NCI-H524 treated with DMSO at 0.1 percent for 48 hours (cell line): ENCODE data around the gene UCN.
"Not testable (repeated sequence)": the region's sequence is repeated elsewhere in the genome, so short reads cannot be mapped to it uniquely, and the experiment has no call there.

Experiments
- DNase-seq: peaks from one replicate; lab custom pipeline; 2025; lab: John Stamatoyannopoulos, UW

UCN gene

GRCh38 chr2:27314709-27315108 lies 6.5 kb upstream of the UCN start:
- no peak for DNase-seq

DNA sequence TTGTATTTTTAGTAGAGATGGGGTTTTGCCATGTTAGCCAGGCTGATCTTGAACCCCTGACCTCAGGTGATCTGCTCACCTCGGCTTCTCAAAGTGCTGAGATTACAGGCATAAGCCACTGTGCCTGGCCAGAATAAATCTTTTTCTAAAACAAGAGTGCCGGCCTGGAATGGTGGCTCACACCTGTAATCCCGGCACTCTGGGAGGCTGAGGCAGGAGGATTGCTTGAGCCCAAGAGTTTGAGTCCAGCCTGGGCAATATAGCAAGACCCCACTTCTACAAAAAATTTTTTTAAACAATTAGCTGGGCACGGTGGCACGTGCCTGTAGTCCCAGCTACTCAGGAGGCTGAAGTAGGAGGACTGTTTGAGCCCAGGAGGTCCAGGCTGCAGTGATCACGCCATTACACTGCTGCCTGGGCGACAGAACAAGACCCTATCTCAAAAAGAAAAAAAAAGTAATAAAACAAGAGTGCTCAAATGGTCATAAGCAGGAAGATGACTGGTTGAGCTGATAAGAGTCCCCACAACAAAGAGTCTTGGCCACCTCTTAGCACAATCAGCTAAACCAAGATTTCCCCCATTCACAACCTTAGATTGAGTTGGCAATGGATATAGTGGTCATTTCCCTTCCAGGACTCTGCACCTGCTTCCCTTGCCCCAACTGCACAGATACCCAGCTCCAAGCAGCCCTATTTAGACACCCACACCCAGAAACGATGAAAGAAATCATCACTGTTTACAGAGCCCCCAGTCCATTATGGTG lies 5.8 kb upstream of the UCN start:
- no peak for DNase-seq

DNA sequence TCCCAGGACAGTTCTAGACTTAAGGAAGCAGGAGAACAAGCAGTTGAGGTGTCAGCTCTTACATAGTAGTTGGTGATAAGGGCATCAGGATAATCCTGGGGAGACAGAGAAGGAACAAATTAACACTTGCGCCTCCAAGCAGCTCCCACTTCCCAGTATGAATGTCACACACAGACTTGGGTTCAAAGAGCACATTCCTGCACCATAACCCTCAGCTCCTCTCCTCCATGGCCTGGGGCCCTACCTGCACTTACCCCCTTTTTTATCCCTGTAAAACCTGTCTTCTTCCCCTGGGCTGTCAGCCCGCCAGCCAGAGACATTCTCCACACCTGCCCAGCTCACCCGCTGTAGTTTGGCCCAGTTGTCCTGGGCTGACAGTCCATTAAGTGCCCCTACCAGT lies 3.9 kb upstream of the UCN start:
- no peak for DNase-seq

- no peak for DNase-seq
These were observed 1.4 kb upstream of the UCN start for GRCh38 chr2:27309651-27310050.

- DNase-seq, result no peak
These were observed 493 bp downstream of the UCN start for GRCh38 chr2:27307545-27308358.

DNA sequence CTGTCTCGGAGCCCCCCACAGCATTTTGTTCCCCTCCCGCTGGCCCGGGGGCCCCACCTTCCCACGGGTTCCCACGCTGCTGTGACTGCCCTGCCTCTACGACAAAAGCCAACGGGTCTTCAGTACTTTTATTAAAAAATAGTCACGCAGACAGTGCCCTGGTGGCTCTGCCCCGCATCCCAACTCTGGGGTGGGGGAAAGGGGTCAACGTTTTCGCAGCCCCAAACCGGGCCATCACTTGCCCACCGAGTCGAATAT lies 1.0 kb downstream of the UCN start:
- no peak for DNase-seq

GRCh38 chr2:27306573-27307286 lies 1.5 kb downstream of the UCN start:
- DNase-seq, result no peak

DNA sequence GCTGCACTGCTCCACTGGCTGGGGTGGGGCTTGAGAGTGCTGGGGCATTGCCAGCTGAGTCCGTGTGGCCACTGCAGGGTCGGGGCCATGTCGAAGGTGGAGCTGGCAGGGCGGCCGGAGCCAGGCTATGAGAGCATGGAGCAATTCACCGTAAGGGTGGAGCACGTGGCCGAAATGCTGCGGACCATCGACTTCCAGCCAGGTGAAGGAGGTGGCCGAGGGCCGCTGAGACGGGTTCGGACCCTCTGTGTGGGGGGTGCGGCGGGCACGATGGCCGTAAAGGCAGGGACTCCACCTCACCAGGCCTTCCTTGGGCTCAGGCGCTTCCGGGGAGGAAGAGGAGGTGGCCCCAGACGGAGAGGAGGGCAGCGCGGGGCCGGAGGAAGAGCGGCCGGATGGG lies 2.1 kb downstream of the UCN start:
- no peak for DNase-seq

DNA sequence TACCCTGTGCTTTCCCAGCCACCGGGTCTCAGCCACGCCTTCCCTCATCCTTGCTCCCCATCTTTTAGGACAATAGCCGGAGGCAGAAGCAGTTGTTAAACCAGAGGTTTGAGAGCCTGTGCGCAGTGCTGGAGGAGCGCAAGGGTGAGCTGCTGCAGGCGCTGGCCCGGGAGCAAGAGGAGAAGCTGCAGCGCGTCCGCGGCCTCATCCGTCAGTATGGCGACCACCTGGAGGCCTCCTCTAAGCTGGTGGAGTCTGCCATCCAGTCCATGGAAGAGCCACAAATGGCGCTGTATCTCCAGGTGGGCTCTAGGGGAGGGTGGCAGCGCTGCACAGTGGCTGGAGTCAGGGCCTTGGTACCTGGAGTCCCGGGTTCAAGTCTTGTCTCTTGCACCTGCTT lies 2.7 kb downstream of the UCN start:
- no peak for DNase-seq

DNA sequence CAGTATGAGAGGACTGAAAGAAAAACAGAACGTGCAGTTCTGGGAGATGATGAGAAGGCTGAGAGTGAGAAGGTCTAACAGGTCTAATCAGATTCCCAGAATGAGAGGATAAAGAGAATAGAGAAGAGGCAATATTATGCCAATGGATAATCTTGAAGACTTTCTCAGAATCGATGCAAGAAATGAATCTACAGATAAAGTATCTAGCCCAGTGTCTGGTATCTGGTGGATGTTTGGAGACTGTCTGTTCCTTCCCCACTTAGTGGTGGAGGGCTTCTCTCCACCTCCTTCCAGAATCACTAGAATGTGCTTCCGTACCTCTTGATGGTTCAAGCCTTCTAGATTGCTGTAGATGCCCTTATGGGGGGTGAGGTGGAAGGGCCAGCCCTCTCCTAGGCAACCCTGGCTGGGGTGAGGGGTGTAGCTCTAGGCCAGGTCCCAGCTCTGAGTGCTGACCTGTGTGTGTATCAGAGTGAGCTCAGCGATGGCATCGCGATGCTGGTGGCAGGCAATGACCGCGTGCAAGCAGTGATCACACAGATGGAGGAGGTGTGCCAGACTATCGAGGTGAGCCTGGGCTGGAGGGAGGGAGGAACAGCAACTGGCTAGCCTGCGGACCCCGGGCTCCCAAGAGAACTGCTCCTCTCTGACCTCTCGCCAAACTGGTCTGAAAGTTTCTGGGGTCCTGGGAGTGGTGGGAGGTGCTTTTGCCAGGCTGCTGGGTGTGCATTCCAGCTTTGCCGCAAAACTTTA lies 3.6 kb downstream of the UCN start:
- DNase-seq, result no peak

- peak; percentile 33 for DNase-seq
These were observed 4.9 kb downstream of the UCN start for GRCh38 chr2:27303093-27304025.

GRCh38 chr2:27300606-27301005 lies 7.6 kb downstream of the UCN start:
- not testable (repeated sequence) for DNase-seq

DNA sequence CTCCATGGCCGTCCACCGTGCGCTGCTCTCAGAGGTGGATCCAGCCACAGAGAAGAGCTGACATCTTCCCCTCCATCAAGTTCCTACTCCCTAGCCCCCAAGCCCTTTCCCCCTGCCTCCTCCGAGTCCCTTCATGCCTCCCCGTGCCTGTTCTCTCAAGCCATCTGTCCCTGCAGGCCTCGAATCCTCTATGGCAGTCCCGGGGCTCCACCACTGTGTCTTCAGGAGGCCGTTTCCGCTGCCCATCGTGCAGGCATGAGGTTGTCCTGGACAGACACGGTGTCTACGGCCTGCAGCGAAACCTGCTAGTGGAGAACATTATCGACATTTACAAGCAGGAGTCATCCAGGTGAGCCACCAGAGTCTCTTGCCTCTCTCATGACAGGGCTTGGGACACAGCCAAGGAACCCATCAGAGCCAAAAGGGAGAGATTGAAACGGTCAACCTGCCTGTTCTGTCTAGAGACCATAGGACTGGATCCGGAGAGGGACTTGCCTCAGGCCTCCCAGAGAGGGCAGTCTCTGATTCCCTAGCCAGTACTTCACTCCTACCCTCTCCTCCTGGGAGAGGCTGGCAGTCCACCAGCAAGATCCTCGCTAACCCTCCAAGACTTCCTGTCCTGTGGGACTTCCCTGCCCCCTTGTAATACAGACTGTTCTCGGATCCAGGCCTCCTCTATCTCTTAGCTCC lies 9.7 kb downstream of the UCN start:
- DNase-seq, result no peak

GRCh38 chr2:27297195-27297594 lies 11.1 kb downstream of the UCN start:
- no peak for DNase-seq

- no peak for DNase-seq
These were observed 11.8 kb downstream of the UCN start for GRCh38 chr2:27296481-27296880.

DNA sequence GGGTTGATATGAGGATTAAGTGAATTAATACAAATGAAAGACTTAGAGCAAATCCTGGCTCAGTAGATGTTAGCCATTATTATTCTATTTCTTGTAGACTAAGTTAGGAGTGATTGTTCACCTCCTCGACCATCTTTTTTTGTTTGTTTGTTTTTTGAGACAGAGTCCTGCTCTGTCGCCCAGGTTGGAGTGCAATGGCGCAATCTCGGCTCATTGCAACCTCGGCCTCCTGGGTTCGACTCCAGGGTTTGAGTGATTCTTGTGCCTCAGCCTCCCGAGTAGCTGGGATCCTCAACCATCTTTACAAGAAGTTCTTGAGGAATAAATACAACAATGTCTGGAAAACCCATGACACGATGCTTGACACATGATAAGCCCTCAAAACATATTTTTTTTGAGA lies 13.3 kb downstream of the UCN start:
- no peak for DNase-seq

DNA sequence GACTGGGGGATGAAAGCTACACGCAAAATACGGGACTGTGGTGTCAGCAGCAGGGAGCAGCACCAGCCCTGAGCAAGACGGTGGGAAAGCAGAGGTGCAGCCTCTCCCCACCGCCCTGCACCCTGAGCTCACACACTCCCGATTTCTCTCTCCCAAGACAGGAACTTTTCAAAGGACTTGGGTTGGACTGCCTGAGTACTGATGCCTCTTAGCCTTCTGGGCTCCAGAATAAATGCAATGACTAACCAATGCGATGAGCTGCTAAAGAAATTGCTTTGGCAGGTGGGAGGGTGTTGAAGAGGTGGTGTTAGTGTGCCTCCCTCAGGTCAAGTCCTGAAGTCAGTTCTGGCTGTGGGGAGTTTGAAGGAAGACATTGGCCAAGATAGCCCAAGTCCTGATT lies 16.4 kb downstream of the UCN start:
- DNase-seq, result no peak

GRCh38 chr2:27290549-27290948 lies 17.7 kb downstream of the UCN start:
- no peak for DNase-seq

DNA sequence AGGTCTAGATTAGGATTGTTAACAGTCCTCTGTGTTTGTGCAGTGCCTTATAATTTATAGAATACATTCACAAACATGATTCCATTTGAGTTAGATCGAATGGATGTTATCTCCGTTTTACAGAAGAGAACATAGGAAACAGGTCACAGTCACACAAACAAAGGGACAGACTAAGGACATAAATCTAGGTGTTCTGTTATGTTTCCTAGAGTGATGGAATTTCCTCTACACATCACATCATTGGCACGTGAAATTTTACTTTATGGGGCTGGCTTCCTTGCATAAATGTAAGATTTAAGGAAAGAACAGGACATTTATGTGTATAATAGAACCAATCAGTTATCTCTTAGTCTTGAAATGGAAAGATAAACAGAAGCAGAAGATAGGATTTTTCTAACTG lies 19.6 kb downstream of the UCN start:
- DNase-seq, result no peak

- no peak for DNase-seq
These were observed 22.8 kb downstream of the UCN start for GRCh38 chr2:27285481-27285880.

- DNase-seq, result no peak
These were observed 23.2 kb downstream of the UCN start for GRCh38 chr2:27284996-27285395.
